ENCODE measurements around the gene PIWIL1.
A peak's percentile ranks its signal among the peaks of the same experiment; 100 is the strongest.

Gene PIWIL1

GRCh38 chr12:130357241-130357640 lies 19.6 kb downstream of the PIWIL1 start:
- Histone ChIP-seq H3K36me3 (no peaks in the 10 kb centered on the region), H3K27me3 (ENCODE audit: insufficient read depth, low read depth, severe bottlenecking) (no peaks in the 10 kb centered on the region)
- no peak for DNase-seq

GRCh38 chr12:130357729-130358330 lies 20.1 kb downstream of the PIWIL1 start:
- Histone ChIP-seq H3K4me3 (ENCODE audit: low read depth, low read length) (no peak overlapping the region), H3K9me3 (ENCODE audit: severe bottlenecking) (no peaks in the 10 kb centered on the region), H3K27me3 (ENCODE audit: insufficient read depth, low read depth, severe bottlenecking) (no peaks in the 10 kb centered on the region), H3K27ac (no peak overlapping the region), H3K36me3 (no peaks in the 10 kb centered on the region)
- DNase-seq = no peak
- no peak for TF ChIP-seq CTCF (IDR thresholded peaks at IDR 0.05; ENCODE audit: low read depth, low read length)

More at GRCh38 chr12:130357241-130357640, 19.6 kb downstream of the PIWIL1 start:
- no peak for TF ChIP-seq CTCF (IDR thresholded peaks at IDR 0.05; ENCODE audit: low read depth, low read length)
- H3K9me3 ChIP-seq (ENCODE audit: severe bottlenecking) = no peaks in the 10 kb centered on the region
- no peak overlapping the region for H3K27ac ChIP-seq
- H3K4me3 ChIP-seq (ENCODE audit: low read depth, low read length) = no peak overlapping the region

GRCh38 chr12:130362060-130362459 lies 24.4 kb downstream of the PIWIL1 start:
- Histone ChIP-seq H3K27ac (no peak overlapping the region), H3K9me3 (ENCODE audit: severe bottlenecking) (no peaks in the 10 kb centered on the region), H3K4me3 (ENCODE audit: low read depth, low read length) (no peak overlapping the region), H3K36me3 (no peaks in the 10 kb centered on the region), H3K27me3 (ENCODE audit: insufficient read depth, low read depth, severe bottlenecking) (no peaks in the 10 kb centered on the region)
- DNase-seq = no peak
- TF ChIP-seq CTCF (IDR thresholded peaks at IDR 0.05; ENCODE audit: low read depth, low read length) = no peak

DNA sequence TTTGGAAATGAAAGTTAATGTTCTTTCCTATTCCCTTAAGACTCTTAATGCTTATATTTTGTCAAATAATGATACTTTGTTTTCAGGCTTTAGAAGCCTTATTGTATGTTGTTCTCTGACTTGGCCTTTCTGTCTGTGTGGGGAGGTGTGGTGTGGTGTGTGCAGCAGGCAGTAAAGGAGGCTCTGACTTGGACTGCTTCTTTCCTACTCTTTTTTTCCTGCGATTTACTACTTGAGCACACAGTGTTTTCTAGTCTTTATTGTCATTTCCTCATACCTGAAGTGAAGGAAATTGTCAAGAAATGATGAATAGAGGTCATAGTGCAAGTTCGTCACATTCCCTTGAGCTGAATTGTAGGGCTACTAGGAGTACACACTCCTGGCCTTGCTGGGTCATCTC lies 26.9 kb downstream of the PIWIL1 start:
- no peak for TF ChIP-seq CTCF (IDR thresholded peaks at IDR 0.05; ENCODE audit: low read depth, low read length)
- no peaks in the 10 kb centered on the region for H3K27me3 ChIP-seq (ENCODE audit: insufficient read depth, low read depth, severe bottlenecking)
- no peak overlapping the region for H3K4me3 ChIP-seq (ENCODE audit: low read depth, low read length)
- no peaks in the 10 kb centered on the region for H3K36me3 ChIP-seq
- no peak overlapping the region for H3K27ac ChIP-seq
- no peak for DNase-seq
- H3K9me3 ChIP-seq (ENCODE audit: severe bottlenecking) = no peaks in the 10 kb centered on the region

DNA sequence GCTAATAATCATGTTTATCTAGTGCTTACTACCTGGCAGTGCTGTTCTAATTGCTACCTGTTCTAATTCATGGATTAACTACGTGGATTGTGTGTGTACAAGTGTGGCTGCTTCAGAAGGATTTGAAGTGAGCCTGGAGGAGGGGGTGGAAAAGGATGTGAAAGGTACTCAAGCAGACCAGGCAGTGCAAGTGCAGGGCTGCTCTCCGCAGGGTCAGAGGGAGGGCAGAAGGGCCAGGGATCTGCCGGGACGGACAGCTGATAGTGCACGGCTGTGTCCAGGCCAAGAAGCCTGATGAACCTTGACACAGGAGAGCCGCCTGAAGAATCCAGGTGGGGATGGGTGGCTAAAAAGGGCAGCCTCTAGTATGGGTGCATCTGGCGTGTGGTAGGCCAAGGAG lies 28.5 kb downstream of the PIWIL1 start:
- TF ChIP-seq CTCF (IDR thresholded peaks at IDR 0.05; ENCODE audit: low read depth, low read length) = no peak
- DNase-seq = peak; percentile 44
- H3K27ac ChIP-seq = peak overlapping the region; percentile 47
- H3K27me3 ChIP-seq (ENCODE audit: insufficient read depth, low read depth, severe bottlenecking) = no peaks in the 10 kb centered on the region
- no peaks in the 10 kb centered on the region for H3K36me3 ChIP-seq
- H3K4me3 ChIP-seq (ENCODE audit: low read depth, low read length) = no peak overlapping the region
- no peaks in the 10 kb centered on the region for H3K9me3 ChIP-seq (ENCODE audit: severe bottlenecking)

- Histone ChIP-seq H3K36me3 (no peaks in the 10 kb centered on the region), H3K4me3 (ENCODE audit: low read depth, low read length) (no peak overlapping the region), H3K27ac (no peak overlapping the region), H3K9me3 (ENCODE audit: severe bottlenecking) (no peaks in the 10 kb centered on the region), H3K27me3 (ENCODE audit: insufficient read depth, low read depth, severe bottlenecking) (no peaks in the 10 kb centered on the region)
- no peak for TF ChIP-seq CTCF (IDR thresholded peaks at IDR 0.05; ENCODE audit: low read depth, low read length)
- DNase-seq = no peak
These were observed 29.3 kb downstream of the PIWIL1 start for GRCh38 chr12:130367003-130367402.

Measured in WERI-Rb-1 (cell line).